ENCODE results near the gene VEGFA.

The VEGFA gene

DNA sequence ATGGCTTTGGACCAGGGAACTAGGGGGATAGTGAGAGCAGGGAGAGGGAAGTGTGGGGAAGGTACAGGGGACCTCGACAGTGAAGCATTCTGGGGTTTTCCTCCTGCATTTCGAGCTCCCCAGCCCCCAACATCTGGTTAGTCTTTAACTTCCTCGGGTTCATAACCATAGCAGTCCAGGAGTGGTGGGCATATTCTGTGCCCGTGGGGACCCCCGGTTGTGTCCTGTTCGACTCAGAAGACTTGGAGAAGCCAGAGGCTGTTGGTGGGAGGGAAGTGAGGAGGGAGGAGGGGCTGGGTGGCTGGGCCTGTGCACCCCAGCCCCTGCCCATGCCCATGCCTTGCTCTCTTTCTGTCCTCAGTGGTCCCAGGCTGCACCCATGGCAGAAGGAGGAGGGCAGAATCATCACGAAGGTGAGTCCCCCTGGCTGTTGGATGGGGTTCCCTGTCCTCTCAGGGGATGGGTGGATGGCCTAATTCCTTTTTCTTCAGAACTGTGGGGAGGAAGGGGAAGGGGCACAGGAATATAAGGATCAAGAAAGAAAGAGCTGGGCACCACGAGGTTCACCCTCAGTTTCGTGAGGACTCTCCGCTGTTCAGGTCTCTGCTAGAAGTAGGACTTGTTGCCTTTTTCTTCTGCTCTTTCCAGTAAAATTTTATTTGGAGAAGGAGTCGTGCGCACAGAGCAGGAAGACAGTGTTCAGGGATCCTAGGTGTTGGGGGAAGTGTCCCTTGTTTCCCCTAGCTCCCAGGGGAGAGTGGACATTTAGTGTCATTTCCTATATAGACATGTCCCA lies 4.2 kb downstream of the VEGFA start:
- no peak for DNase-seq

DNA sequence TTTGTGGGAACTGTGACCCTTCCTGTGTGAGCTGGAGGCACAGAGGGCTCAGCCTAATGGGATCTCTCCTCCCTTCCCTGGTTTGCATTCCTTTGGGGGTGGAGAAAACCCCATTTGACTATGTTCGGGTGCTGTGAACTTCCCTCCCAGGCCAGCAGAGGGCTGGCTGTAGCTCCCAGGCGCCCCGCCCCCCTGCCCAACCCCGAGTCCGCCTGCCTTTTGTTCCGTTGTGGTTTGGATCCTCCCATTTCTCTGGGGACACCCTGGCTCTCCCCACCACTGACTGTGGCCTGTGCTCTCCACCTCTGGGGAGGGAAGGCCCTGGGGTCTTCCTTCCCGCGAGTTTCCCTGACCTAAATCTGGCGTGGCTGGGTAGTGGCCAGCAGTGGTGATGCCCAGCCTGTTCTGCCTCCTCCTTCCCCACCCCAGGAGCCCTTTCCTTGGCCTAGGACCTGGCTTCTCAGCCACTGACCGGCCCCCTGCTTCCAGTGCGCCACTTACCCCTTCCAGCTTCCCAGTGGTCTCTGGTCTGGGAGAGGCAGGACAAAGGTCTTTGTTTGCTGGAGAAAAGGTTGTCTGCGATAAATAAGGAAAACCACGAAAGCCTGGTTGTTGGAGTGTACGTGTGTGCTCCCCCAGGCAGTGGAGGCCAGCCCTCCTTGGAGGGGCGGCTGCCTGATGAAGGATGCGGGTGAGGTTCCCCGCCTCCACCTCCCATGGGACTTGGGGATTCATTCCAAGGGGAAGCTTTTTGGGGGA lies 4.9 kb downstream of the VEGFA start:
- DNase-seq = peak in 1 of 2 experiments; percentile 70

DNA sequence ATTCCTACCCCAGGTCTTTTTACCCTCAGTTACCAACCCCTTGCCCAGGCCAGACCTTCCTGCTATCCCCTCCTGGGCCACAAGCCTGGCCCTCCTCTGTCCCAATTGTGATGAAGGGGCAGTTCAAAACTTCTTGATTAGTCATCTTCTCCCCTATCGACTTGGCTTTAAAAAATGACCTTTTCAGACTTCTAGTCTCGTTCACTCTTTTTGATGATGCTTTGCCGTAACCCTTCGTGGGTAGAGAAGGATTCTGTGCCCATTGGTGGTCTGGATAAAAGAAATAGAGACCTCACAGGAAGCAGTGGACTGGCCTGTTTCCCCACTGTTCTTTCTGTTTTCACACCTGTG lies 5.5 kb downstream of the VEGFA start:
- no peak for DNase-seq

DNA sequence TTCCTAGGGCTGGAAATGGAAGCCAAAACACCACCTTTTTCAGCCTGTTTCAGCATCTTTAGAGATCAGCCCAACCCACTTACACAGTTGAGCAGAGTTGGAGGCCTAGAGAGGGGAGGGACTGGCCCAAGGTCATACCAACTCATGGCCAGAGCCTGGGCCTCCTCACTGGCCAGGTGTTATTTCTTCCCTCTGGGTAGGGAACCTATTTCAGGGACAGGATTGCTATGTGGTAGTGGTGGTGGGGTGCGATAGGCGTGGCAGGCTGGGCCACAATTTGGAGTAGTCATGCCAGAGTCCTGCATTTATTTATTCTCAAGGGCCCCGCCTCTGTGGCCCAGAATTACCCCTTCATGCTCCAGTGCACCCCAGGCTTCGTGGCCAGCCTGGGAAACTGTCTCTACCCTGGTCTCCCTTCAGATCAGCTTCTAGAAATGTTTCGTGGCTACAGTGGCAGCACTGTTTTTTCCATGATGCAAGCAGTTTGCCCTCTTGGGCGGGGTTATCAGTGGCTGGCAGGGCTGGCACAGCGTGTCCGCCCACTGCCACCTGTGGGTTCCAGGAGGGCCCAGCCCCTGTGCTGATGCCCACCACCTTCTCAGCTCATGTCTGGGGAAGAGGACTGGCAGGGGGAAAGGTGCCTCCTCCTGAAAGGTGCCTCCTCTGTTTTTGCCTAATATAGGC lies 6.2 kb downstream of the VEGFA start:
- DNase-seq = no peak

DNA sequence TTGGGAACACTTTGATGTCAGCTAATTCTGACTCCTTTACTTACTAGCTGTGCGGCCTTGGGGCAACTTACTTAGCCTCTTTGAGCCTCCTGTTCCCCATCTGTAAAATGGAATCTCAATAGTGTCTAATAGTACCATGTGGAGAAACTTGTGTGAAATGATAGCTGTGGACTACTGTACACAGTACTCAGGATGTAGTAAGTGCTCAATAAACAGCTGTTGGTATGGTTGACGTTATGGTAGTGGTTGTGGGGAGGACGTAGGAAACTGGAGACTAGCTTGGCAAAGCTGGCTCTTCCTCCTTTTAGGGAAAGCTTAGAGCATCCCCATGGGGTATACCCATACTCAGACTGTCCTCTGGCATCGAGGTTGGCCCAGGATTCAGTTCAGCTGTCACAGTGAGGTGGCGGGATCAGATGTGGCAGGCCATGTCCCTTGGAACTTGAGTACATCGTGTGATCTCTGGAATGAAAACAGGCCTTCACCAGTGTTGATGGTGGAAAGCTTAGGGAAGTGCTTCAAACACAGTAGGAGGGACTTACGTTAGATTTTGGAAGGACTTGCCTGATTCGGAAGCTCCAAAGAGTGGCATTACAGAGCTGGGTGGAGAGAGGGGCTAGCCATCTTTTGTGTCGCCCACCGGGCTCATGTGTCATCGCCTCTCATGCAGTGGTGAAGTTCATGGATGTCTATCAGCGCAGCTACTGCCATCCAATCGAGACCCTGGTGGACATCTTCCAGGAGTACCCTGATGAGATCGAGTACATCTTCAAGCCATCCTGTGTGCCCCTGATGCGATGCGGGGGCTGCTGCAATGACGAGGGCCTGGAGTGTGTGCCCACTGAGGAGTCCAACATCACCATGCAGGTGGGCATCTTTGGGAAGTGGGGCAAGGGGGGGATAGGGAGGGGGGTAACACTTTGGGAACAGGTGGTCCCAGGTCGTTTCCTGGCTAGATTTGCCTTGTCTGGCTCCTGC lies 7.1 kb downstream of the VEGFA start:
- no peak for DNase-seq

DNA sequence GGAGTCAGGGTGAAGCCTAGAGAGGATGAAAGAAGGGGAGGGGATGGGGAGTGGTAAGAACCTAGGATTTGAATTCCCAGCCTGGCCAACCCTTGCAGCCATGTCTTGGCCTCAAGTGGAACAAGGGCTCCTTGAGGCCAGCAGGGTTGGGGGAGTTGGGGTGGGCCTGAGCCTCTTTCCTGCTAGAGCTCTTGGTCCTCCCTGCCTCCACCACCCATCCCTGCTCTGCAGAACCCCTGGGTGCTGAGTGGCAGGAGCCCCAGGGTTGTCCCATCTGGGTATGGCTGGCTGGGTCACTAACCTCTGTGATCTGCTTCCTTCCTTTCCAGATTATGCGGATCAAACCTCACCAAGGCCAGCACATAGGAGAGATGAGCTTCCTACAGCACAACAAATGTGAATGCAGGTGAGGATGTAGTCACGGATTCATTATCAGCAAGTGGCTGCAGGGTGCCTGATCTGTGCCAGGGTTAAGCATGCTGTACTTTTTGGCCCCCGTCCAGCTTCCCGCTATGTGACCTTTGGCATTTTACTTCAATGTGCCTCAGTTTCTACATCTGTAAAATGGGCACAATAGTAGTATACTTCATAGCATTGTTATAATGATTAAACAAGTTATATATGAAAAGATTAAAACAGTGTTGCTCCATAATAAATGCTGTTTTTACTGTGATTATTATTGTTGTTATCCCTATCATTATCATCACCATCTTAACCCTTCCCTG lies 8.3 kb downstream of the VEGFA start:
- no peak for DNase-seq

DNA sequence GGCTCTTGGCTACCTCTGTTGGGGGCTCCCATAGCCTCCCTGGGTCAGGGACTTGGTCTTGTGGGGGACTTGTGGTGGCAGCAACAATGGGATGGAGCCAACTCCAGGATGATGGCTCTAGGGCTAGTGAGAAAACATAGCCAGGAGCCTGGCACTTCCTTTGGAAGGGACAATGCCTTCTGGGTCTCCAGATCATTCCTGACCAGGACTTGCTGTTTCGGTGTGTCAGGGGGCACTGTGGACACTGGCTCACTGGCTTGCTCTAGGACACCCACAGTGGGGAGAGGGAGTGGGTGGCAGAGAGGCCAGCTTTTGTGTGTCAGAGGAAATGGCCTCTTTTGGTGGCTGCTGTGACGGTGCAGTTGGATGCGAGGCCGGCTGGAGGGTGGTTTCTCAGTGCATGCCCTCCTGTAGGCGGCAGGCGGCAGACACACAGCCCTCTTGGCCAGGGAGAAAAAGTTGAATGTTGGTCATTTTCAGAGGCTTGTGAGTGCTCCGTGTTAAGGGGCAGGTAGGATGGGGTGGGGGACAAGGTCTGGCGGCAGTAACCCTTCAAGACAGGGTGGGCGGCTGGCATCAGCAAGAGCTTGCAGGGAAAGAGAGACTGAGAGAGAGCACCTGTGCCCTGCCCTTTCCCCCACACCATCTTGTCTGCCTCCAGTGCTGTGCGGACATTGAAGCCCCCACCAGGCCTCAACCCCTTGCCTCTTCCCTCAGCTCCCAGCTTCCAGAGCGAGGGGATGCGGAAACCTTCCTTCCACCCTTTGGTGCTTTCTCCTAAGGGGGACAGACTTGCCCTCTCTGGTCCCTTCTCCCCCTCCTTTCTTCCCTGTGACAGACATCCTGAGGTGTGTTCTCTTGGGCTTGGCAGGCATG lies 9.2 kb downstream of the VEGFA start:
- DNase-seq = no peak

DNA sequence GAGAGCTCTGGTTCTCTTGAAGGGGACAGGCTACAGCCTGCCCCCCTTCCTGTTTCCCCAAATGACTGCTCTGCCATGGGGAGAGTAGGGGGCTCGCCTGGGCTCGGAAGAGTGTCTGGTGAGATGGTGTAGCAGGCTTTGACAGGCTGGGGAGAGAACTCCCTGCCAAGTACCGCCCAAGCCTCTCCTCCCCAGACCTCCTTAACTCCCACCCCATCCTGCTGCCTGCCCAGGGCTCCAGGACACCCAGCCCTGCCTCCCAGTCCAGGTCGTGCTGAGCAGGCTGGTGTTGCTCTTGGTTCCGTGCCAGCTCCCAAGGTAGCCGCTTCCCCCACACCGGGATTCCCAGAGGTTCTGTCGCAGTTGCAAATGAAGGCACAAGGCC lies 9.8 kb downstream of the VEGFA start:
- DNase-seq = no peak

DNA sequence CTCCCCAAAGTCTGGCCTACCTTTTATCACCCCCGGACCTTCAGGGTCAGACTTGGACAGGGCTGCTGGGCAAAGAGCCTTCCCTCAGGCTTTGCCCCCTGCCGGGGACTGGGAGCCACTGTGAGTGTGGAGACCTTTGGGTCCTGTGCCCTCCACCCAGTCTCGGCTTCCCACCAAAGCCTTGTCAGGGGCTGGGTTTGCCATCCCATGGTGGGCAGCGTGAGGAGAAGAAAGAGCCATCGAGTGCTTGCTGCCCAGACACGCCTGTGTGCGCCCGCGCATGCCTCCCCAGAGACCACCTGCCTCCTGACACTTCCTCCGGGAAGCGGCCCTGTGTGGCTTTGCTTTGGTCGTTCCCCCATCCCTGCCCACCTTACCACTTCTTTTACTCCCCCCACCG lies 10.3 kb downstream of the VEGFA start:
- DNase-seq = no peak

DNA sequence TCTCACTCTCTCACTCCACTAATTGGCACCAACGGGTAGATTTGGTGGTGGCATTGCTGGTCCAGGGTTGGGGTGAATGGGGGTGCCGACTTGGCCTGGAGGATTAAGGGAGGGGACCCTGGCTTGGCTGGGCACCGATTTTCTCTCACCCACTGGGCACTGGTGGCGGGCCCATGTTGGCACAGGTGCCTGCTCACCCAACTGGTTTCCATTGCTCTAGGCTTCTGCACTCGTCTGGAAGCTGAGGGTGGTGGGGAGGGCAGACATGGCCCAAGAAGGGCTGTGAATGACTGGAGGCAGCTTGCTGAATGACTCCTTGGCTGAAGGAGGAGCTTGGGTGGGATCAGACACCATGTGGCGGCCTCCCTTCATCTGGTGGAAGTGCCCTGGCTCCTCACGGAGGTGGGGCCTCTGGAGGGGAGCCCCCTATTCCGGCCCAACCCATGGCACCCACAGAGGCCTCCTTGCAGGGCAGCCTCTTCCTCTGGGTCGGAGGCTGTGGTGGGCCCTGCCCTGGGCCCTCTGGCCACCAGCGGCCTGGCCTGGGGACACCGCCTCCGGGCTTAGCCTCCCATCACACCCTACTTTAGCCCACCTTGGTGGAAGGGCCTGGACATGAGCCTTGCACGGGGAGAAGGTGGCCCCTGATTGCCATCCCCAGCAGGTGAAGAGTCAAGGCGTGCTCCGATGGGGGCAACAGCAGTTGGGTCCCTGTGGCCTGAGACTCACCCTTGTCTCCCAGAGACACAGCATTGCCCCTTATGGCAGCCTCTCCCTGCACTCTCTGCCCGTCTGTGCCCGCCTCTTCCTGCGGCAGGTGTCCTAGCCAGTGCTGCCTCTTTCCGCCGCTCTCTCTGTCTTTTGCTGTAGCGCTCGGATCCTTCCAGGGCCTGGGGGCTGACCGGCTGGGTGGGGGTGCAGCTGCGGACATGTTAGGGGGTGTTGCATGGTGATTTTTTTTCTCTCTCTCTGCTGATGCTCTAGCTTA lies 11.2 kb downstream of the VEGFA start:
- no peak for DNase-seq

DNA sequence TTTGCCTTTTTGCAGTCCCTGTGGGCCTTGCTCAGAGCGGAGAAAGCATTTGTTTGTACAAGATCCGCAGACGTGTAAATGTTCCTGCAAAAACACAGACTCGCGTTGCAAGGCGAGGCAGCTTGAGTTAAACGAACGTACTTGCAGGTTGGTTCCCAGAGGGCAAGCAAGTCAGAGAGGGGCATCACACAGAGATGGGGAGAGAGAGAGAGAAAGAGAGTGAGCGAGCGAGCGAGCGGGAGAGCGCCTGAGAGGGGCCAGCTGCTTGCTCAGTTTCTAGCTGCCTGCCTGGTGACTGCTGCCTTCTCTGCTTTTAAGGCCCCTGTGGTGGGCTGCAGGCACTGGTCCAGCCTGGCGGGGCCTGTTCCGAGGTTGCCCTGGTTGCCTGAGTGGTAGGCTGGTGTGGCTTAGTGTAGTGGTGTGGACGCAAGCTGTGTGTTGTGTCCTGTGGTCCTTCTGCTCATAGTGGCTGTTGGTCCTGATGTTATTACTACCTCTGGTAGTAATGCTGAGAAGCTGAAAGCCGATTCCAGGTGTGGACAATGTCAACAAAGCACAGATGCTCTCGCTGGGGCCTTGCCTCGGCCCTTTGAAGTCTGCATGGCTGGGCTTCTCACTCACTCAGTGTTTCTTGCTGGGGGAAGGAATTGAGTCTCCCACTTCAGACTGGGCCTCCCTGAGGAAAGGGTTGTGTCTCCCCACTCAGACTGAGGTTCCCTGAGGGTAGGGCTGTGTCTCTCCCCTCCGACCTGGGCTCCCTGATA lies 12.1 kb downstream of the VEGFA start:
- DNase-seq = no peak

DNA sequence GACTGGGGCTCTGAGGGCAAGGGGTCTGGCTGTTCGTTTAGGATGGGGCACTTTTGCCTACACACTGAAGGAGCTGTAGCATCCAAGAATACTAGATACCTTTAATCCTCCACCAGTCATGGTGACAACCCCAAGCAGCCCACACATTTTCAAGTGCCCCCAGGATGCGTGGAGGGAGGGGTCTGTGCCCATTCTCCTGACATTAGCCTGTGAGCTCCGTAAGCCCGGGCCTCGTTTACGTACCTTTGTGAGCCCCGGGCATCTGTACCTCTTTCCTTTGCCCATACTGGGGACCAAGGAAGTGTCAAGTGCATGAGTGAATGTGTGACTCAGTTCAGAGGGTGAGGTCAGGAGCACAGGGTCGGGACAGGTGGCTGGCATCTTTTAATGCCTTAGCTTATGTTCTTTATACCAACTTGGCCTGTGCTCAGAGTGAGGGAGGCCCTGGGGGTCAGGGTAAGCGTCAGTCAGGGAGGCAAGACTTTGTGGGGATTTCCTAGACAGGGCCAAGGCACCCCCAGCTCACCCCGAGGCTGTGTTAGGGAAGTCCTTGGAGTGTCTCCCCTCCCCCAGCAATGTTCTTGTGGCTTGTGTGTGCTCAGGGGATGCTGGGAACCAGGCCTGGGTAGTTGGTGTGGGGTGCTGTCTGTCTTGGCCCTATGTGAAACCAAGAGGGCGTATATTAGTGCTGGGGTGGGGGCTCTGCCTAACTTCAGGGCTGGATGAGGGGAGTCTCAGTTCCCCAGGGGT lies 12.9 kb downstream of the VEGFA start:
- no peak for DNase-seq

DNA sequence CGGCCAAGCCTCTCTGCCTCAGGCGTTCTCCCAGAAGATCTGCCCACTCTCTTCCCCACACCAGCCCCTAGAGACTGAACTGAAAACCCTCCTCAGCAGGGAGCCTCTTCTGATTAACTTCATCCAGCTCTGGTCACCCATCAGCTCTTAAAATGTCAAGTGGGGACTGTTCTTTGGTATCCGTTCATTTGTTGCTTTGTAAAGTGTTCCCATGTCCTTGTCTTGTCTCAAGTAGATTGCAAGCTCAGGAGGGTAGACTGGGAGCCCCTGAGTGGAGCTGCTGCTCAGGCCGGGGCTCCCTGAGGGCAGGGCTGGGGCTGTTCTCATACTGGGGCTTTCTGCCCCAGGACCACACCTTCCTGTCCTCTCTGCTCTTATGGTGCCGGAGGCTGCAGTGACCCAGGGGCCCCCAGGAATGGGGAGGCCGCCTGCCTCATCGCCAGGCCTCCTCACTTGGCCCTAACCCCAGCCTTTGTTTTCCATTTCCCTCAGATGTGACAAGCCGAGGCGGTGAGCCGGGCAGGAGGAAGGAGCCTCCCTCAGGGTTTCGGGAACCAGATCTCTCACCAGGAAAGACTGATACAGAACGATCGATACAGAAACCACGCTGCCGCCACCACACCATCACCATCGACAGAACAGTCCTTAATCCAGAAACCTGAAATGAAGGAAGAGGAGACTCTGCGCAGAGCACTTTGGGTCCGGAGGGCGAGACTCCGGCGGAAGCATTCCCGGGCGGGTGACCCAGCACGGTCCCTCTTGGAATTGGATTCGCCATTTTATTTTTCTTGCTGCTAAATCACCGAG lies 14.2 kb downstream of the VEGFA start:
- no peak for DNase-seq

DNA sequence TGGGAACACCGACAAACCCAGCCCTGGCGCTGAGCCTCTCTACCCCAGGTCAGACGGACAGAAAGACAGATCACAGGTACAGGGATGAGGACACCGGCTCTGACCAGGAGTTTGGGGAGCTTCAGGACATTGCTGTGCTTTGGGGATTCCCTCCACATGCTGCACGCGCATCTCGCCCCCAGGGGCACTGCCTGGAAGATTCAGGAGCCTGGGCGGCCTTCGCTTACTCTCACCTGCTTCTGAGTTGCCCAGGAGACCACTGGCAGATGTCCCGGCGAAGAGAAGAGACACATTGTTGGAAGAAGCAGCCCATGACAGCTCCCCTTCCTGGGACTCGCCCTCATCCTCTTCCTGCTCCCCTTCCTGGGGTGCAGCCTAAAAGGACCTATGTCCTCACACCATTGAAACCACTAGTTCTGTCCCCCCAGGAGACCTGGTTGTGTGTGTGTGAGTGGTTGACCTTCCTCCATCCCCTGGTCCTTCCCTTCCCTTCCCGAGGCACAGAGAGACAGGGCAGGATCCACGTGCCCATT lies 15.3 kb downstream of the VEGFA start:
- DNase-seq = no peak

DNA sequence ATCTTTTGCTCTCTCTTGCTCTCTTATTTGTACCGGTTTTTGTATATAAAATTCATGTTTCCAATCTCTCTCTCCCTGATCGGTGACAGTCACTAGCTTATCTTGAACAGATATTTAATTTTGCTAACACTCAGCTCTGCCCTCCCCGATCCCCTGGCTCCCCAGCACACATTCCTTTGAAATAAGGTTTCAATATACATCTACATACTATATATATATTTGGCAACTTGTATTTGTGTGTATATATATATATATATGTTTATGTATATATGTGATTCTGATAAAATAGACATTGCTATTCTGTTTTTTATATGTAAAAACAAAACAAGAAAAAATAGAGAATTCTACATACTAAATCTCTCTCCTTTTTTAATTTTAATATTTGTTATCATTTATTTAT lies 15.9 kb downstream of the VEGFA start:
- no peak for DNase-seq

DNA sequence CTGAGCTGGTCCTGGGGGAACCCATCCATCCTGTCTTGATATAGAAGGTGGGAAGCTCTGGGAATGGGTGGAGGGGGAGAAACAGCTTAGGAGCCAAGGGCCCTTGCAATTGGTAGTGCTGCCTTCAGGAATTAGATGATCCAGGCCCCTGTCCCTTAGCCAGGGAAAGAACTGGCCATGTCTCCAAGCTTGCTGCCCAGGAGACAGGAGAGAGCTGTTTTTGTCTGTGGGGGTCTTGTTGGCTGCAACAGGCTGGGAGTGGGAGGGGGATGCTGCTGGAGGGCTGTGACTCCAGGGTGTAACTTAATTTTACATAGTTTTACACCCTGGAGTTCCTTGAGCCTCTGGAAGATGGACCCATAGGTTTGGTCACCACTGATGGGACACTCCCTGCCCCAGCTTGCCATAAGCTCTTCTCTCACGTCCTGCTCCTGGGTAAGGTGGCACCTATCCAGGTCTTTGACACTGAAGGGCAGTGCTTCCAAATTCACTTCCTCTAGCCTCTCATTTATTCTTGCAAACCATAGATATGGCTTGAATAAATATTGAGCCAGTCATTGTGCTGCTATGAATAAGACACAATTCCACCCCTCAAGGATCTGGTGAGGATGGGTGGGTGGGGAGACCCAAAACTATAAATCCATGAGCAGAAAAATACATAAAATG lies 16.8 kb downstream of the VEGFA start:
- DNase-seq = no peak
